Panc1 (cell line): Measurements from ENCODE around the gene C16orf89.

Experiments used
- CTCF ChIP-seq: fragments of 450-650 bp; IDR thresholded peaks from 2 replicates; pipeline ENCODE4 v1.5.1; 2017; ENCODE audit warnings: mild to moderate bottlenecking
- SIN3A ChIP-seq: IDR thresholded peaks from 2 replicates; pipeline ENCODE4 v1.6.1; 2012; ENCODE audit warnings: low read depth, mild to moderate bottlenecking, low read length, moderate library complexity, borderline replicate concordance; ENCODE audit not compliant: insufficient read depth

GRCh38 chr16:5066511-5066910 is 755 bp upstream of the C16orf89 start:
- TF ChIP-seq SIN3A (no peak), CTCF (no peak)
